Stimulated activated CD8-positive, alpha-beta memory T cell treated with anti-CD3 and anti-CD28 coated beads, Interleukin-7, amount 100 ng/mL, for 48 hours (primary cell): Measurements from ENCODE around the gene COQ5.
A peak's percentile ranks its signal among the peaks of the same experiment; 100 is the strongest.

ENCODE experiments used
- DNase-seq, 2 donors: peaks; one replicate each; pipeline ENCODE4 v3.0.0-alpha.2; 2020; ENCODE audit warnings: low read depth in 1 of 2; ENCODE audit errors: extremely low read depth in 1 of 2

COQ5 gene

GRCh38 chr12:120485961-120486881 lies 42.7 kb downstream of the COQ5 start:
- no peak for DNase-seq

- DNase-seq, result no peak
Observed at GRCh38 chr12:120483621-120484020, 45.3 kb downstream of the COQ5 start.

DNA sequence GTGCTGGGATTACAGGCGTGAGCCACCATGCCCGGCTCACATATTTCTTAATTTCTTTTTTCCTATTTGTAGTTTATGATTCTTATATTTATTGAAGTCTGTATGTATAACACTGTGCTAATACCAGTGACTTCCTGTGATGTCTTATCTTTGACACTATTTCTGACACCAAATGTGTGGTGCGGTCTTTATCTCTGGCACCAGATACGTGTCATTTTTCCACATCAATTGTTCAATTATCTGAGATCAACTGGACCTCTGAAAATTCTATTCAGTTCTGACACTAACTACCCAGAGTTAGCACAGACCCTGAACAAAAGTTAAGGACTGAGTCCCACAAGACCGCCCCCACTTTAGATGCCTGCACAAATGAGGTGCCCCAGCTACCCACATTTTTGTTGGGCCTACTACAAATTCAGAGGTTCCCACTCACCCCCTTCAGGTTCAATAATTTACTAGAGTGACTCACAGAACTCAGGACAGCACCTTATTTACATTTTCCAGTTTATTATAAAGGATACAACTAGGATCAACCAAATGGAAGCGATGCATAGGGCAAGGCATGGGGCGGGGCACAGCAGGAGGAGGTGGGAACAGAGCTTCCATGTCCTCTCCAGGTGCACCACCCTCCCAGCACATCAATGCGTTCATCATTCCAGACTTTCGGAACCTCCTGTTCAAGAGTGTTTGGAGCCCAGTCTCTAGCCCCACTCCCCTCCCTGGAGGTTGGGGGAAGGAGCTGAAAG lies 47.8 kb downstream of the COQ5 start:
- DNase-seq, result no peak

- no peak for DNase-seq
Observed at GRCh38 chr12:120480211-120480610, 48.7 kb downstream of the COQ5 start.

DNA sequence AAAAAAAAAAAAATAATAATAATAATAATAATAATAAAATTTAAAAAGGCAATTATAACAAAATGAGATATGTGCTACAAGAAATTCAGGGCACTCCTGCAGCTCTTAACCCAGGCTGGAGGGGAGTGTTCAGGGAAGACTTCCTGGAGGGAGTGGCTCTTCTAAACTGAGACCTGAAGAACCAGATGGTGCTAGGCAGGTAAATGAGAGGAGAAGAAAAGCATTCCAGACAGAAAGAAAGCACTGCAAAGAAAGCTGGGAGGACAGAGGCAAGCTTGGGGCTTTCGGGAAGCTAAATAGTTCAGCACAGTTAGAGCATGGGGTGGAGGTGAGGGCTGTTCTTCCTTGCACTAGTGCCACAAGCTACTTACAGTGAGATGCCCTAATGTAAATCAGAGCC lies 49.5 kb downstream of the COQ5 start:
- DNase-seq, result no peak

DNA sequence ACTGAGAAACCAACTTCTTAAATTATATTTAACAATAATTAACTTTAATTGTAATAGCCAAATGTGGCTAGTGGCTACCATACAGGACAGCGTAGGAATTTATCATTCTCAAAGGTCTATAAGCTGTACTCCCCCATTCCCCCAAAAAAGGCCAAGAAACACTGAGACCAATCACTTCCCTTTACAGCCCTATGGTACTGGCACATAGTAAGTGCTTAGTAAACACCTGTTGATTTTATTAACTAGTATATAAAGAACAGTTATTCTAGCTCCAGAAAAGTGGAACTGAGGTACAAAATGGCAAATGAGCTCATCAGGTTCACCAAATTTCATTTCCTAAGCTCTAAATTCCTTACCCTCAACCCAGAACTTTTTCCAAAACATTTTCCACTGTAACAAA lies 53.3 kb downstream of the COQ5 start:
- DNase-seq, result no peak

DNA sequence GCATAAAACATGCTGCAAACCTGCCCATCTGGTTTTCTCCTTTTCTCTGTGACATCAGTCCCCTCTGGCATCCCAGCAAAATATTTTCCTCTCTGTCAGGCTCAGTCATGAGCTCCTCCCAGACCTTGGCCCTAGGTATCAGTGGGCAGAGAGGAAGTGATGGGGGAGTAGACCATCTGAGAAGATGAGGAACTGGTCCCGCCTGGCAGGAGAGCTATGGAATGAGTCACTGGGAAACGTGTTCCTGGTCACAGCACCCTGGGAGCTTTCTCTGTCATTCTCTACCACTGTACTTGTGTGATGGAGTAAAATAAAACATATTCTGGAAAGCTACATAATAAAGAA lies 54.4 kb downstream of the COQ5 start:
- DNase-seq, result no peak

- DNase-seq, result no peak
Observed at GRCh38 chr12:120473807-120474615, 54.9 kb downstream of the COQ5 start.

DNA sequence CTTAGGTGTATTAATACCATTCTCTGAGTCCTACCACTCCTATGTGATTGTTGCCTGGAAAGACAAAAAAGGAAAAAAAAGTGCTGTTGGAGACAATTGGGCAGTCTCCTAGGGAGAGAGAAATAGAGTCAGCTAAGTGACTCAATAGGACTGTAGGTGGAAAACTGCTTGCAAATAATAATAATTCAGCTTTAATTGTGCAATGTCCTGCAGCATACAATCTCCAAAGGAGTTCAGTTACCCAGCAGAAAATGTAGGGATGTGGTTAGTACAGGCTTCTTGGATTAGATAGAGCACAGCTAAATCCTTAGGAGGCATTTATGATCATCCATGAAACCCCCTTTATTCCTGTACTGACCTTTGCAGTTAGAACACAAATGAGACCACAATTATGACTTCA lies 56.4 kb downstream of the COQ5 start:
- no peak for DNase-seq

GRCh38 chr12:120470150-120470784 lies 58.7 kb downstream of the COQ5 start:
- DNase-seq, result no peak

- peak; percentile 91 to 94 for DNase-seq
Observed at GRCh38 chr12:120469450-120470149, 59.4 kb downstream of the COQ5 start, which contains the start of gene SRSF9. Gene SRSF9 (minus strand): TSS chr12:120469748. CDS start chr12:120469609, 139 bp downstream.

- no peak for DNase-seq
Observed at GRCh38 chr12:120468821-120469449, 60.0 kb downstream of the COQ5 start.

DNA sequence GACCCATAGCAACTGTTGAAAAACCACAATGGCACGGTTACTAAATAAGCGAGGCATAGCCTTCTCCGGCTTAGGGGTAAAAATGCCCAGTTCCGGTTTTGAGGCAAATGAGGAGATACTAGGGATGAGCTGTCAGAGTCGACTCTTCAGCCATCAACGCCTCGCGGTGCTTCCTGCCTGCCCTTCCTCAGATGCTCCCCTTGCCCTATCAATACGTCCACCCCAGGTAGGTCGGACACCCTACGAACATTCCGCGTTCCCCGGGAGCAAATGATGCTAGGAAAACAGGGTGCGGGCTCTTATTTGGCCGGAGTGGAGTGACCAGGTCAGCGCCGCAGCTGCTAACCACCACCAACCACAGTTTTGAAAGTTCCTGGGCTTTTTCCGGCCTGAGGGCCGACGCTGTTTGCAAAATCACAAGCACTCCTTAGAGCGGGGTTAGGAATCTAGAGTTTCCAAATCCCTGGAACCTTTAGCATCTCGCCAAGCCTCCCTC lies 60.6 kb downstream of the COQ5 start:
- no peak for DNase-seq

GRCh38 chr12:120467439-120467838 lies 61.5 kb downstream of the COQ5 start:
- DNase-seq, result no peak

- no peak for DNase-seq
Observed at GRCh38 chr12:120466560-120467315, 62.2 kb downstream of the COQ5 start.

- DNase-seq, result no peak
Observed at GRCh38 chr12:120465756-120466155, 63.2 kb downstream of the COQ5 start.

GRCh38 chr12:120463712-120464111 lies 65.2 kb downstream of the COQ5 start:
- no peak for DNase-seq

- DNase-seq, result no peak
Observed at GRCh38 chr12:120462099-120462640, 66.8 kb downstream of the COQ5 start.
